Brain microvascular endothelial cell (primary cell): ENCODE results near the gene LRRIQ4.

ENCODE experiments used
- DNase-seq: peaks from one replicate; pipeline ENCODE4 v3.0.0-alpha.2; 2020
- H3K27ac ChIP-seq: fragments of 250-450 bp; sonication (Bioruptor Pico); 2 replicates; pipeline ENCODE4 v1.5.1; 2020; ENCODE audit warnings: mild to moderate bottlenecking, moderate library complexity
- H3K27me3 ChIP-seq: fragments of 250-450 bp; sonication (Bioruptor Pico); replicated peaks from 2 replicates; pipeline ENCODE4 v1.5.1; 2020; ENCODE audit warnings: mild to moderate bottlenecking
- H3K36me3 ChIP-seq: fragments of 250-450 bp; sonication (Bioruptor Pico); replicated peaks from 2 replicates; pipeline ENCODE4 v1.5.1; 2020; ENCODE audit warnings: mild to moderate bottlenecking
- H3K4me3 ChIP-seq: 2 replicates; pipeline ENCODE4 v1.5.1; 2011; ENCODE audit warnings: low read depth, mild to moderate bottlenecking, control low read depth, low read length, moderate library complexity
- CTCF ChIP-seq: IDR thresholded peaks from 2 replicates; pipeline ENCODE4 v1.5.1; 2011; ENCODE audit warnings: low read depth, mild to moderate bottlenecking, moderate library complexity, low read length, control low read depth, inconsistent platforms; ENCODE audit errors: missing control alignments
- in situ Hi-C: cut with HindIII; loops from 2 replicates; pipeline ENCODE4 v1.10.0; 2017; ENCODE audit warnings: low sequenced_read_pairs, low pct_ligation_motif_present

LRRIQ4 gene

GRCh38 chr3:169869484-169870220 is 57.0 kb downstream of the LRRIQ4 start, which contains the start of gene LRRC31:
Gene LRRC31, minus strand, starts transcription at chr3:169869935. Its CDS starts 128 bp downstream, at chr3:169869807.
- no peak for DNase-seq
- Histone ChIP-seq H3K36me3 (no peaks in the 10 kb centered on the region), H3K27ac (no peak within 1 kb of the TSS), H3K27me3 (no peaks in the 10 kb centered on the region), H3K4me3 (no peak within 1 kb of the TSS)
- TF ChIP-seq CTCF: no peak
- in situ Hi-C loops: no loop called here

- Histone ChIP-seq H3K36me3 (no peaks in the 10 kb centered on the region), H3K27me3 (no peaks in the 10 kb centered on the region), H3K27ac (no peak overlapping the region), H3K4me3 (no peak overlapping the region)
- in situ Hi-C loops: no loop called here
- DNase-seq: no peak
- TF ChIP-seq CTCF: no peak
Observed at GRCh38 chr3:169871129-169871886, 58.6 kb downstream of the LRRIQ4 start.

GRCh38 chr3:169879013-169879557 is 66.4 kb downstream of the LRRIQ4 start:
- H3K36me3 ChIP-seq: no peaks in the 10 kb centered on the region
- in situ Hi-C loops: no loop called here
- no peak overlapping the region for H3K27ac ChIP-seq
- no peak overlapping the region for H3K4me3 ChIP-seq
- H3K27me3 ChIP-seq: no peaks in the 10 kb centered on the region
- no peak for DNase-seq
- TF ChIP-seq CTCF: no peak

- H3K4me3 ChIP-seq: no peak overlapping the region
- H3K27ac ChIP-seq: no peak overlapping the region
- no peaks in the 10 kb centered on the region for H3K27me3 ChIP-seq
- no peak for DNase-seq
- in situ Hi-C loops: no loop called here
- TF ChIP-seq CTCF: no peak
- H3K36me3 ChIP-seq: no peaks in the 10 kb centered on the region
Observed at GRCh38 chr3:169879845-169880575, 67.3 kb downstream of the LRRIQ4 start.

- in situ Hi-C loops: no loop called here
Observed at GRCh38 chr3:169880576-169881250, 68.0 kb downstream of the LRRIQ4 start.

More at GRCh38 chr3:169880576-169881250, 68.0 kb downstream of the LRRIQ4 start:
- no peak overlapping the region for H3K27ac ChIP-seq
- H3K36me3 ChIP-seq: no peaks in the 10 kb centered on the region
- no peak for DNase-seq
- no peak overlapping the region for H3K4me3 ChIP-seq
- TF ChIP-seq CTCF: no peak
- H3K27me3 ChIP-seq: no peaks in the 10 kb centered on the region
